NCI-H2196 (cell line): ENCODE data around the gene SLC8A1.

Experiments
- DNase-seq: peaks from one replicate; lab custom pipeline; 2025; ENCODE audit not compliant: unreplicated experiment; lab: John Stamatoyannopoulos, UW

SLC8A1 gene

DNA sequence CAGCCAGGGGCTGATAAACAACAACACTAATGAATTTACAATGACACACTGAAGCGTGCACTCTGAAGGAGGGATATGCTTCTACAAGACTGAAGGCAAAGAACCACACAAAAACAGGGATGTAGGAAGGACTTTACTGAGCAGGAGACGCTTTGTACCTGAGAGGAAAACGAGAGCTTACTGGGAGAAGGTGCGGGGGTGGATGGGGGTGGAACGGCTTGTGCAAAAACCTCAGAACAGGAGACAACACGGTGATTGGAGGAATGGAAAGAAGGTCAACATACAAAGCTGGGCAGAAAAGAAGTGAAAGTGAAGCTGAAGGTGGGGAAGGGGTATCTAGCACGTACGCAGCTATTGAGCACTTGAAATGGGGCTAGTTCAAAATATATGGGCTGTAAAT is 93.1 kb downstream of the SLC8A1 start:
- DNase-seq: peak; percentile 14

DNA sequence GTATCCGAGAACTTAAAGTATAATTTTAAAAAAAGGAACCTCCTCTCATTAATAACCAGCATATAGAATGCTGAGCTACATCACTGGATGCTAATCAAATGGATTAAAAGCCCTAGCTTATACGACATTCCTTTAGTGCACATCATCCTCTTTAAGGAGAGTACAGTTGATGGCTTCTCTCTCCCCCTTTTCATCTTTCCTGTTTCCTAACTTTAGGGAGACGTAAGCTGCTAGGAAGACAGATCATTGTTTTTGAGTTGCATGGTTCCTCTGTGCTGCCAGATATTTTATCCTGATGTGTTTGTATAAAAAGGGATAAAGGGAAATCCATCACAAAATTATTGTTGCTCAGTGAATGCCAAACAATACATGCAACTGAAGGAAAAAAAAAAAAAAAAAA is 94.2 kb downstream of the SLC8A1 start:
- no peak for DNase-seq

DNA sequence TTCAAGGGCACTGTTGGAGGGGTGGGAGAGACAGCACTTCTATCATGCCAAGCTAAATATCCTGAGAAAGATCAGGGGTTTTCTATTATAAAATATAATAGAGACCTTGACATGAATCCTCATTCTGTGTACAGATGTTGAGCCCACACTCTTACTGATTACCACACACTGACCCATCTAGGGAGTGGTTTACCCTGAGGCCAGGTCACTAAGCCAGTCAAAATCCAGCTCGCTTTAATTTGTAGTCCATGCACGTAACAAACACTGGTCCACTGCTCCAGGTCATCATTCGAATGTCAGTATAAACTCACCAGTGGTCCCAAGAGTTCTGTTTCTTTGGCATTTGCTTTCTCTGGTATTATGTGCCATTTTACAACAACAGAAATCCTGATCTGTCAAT is 96.4 kb downstream of the SLC8A1 start:
- no peak for DNase-seq

DNA sequence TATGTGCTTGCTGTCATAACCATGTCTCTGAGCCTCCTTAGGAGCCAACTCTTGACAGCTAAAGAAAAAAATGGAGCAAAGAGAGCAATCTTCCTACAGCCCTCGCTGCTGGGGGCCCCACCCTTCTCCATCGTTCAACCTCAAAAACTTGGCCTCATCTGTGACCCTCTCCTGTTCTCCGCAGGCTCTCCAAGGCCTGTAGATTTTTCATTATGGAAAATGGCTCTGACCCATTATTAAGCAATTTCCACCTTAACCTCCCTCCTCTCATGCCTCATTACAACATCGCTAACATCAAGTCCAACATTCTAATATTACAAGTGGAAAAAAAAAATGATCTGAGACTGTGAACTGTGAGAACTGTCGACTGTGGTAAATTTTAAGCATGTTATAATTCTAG is 98.7 kb downstream of the SLC8A1 start:
- DNase-seq: no peak

DNA sequence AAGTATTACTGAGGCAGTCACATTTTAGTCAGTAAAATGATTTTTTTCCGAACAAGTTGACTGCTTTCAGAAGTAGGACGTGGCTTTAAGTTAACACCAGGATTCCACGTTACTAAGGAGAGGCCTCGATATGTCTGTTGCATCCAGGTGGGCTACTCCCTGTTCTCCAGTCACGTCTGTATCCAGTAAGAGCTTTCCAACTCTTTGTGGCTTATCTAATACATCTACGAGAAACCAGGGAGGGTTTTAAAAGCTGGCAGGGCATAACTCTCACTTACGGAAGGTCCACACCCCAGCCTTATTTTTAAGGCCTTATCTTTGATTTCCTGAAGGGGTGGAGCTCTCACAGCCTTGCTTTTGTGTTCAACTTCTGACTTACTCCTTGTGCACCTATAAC is 99.2 kb downstream of the SLC8A1 start:
- DNase-seq: no peak

DNA sequence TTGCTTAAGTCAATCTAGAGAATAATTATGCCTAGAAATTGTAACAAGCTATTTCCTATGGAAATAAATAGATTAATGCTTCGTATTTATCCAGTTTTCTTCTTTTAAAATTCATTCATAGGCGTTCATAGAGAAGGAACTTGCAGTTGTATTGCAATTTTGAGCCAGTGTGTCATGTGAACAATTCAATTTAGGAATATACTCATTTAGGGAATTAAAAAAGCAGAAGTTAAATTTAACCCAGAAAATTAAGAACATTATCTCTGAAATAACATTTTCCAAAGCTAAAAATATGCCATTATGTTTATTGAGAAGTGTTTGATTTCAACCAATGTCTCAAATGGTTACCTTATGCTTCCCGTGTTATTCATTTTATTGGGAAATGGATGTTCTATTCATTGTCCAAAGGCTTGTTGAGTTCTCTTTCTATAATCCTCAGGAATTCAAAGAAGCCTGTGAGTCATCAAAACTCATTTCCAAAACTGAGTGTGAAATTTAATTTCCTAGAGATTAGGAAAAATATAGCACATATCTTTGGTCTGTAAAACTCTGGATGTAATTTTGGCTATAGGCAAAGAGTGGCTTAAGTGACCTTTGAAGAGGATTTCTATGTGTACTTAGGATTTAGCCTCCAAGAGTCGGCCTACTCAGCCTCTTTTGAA is 99.7 kb downstream of the SLC8A1 start:
- DNase-seq: no peak

DNA sequence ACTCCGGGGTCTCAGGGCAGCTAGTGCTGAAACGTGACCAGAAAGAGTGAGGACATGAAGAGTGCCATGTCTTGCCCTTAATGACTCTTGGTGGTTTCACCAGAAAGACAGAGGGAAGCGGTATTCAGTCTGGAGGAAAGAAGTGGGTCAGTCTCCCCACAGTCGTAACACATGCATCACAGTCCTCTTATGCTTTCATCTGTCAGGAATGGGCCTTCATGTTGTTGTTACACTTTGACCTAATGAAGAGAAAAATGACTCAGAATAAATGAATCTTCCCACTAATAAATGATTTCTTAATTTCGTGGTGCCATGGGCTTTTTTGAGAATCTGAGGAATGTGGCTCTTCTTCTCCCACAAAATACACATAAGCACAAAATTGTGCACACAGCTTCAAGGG is 103.2 kb downstream of the SLC8A1 start:
- DNase-seq: no peak

DNA sequence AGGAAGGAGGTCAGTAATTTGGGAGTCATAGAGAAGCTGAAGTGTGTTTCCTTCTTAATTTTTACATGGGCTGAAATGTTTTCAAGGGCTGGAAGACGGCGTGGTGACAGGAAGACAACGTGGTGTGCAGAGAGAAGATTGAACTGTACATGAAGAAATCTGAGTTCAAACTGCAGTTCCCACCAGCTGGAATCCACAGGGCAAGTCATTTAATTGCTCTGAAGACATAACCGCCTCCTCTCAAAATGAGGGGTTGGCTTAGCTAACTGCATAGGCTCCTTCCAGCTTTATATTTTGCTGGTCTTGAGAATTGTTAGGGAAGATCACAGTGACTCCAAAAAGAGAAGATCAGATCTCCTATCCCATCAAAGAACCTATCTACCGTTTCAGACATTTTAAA is 103.9 kb downstream of the SLC8A1 start:
- DNase-seq: no peak

DNA sequence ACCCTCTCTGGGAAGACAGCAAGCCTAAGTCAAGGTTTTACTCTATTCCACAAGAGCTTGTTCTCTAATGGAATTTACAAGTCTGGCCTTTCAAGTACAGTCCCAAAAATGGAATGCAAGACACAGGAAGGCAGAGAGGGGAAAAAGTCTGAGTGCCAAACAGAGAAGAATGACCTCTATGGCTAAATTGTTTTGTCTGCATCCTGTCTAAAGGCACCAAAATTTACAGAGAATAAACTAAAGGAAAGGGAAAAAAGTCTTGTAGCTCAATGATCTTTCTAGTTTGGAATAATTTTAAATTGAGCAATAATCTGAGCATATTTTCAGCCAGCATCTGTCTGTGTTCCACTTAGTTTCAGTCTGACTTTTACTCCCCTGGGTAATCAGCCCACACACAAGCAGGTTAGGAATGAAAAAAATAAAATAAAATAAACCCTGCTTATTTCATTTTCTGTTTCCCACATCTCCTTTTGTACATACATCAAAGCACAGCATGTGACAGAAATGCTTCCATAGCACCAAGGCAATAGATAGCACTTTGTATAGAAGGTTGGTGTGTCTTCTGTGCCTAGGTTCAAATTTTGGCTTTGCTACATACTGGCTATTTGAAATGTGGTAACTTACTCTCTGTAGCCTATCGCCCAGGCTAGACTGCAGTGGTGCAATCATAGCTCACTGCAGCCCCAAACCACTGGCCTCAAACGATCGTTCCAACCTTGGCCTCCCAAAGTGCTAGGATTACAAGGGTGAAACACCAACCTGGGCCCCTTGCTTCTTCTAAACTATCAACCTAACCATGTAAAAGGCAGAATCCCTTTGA is 105.1 kb downstream of the SLC8A1 start:
- no peak for DNase-seq

DNA sequence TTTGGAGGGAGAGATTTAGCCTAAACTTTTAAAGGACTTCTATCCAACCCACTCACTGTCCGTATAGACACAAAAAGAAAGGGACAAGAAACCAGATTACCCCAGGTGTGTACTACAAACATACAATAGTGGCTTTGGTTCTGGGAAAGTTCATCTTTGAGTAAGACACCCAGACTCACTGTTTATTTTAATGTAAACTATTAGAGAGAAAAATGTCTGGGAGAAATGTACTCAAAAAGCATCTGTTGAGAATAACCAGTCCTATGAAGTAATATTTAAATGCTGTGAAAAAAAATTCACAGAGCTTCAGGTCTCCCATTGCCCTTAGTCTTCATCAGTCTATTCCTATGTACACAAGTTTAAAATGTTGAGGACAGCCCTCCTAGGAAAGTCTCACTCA is 107.5 kb downstream of the SLC8A1 start:
- no peak for DNase-seq

DNA sequence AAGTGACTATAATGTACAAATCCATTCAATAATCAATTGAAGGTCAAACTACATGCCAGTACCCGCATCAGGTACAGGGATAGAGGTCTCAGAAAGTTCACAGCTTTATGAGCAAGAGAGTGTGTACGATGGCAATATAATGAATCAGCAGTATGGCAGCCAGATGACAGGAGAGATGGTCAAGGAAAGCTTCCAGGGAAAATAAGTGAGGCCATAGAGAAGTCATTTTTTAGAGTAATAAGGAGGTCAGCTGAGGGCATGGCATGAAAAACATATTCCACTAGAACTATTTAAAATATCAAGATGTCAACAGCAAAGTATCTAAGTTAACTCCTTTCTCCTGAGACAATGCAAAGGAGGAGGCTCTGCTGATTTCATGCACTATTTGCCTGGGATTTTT is 108.0 kb downstream of the SLC8A1 start:
- DNase-seq: no peak

DNA sequence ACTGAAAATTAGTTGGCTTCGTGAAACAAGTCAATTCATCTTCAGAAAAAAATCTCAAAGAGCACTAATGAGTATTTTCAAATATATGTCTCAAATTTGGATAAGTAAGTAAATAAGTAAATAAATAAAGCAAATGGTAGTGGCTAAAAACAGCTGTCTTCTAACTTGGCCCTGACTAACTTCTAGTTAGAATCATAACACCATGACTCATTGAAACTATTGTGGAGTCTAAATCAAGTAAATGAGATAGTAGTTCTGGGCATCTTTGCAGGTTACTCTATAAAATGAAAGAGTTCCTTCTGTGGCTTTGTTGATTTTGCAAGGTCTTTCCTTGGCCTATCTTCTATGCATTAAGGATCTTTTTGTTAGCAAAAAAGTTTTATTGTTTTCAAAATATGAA is 110.7 kb downstream of the SLC8A1 start:
- no peak for DNase-seq

DNA sequence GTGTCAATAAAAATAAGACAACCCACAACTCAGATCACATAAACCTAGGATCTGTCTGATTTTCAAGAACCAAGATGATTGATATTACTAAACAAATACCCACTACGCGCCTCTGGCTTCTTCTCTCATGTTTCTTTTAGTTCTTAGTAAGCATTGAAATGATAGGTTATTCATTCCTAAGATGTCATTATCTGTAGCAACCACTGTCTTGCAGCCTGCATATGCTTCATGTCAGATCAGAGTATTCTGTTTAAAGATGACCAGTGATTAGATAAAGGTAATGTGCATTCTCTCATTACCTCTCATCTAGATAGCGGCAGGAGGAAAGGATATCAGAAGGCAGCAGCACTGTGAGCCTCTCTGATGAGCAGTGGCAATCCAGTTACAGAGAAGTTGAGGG is 112.9 kb downstream of the SLC8A1 start:
- DNase-seq: no peak

DNA sequence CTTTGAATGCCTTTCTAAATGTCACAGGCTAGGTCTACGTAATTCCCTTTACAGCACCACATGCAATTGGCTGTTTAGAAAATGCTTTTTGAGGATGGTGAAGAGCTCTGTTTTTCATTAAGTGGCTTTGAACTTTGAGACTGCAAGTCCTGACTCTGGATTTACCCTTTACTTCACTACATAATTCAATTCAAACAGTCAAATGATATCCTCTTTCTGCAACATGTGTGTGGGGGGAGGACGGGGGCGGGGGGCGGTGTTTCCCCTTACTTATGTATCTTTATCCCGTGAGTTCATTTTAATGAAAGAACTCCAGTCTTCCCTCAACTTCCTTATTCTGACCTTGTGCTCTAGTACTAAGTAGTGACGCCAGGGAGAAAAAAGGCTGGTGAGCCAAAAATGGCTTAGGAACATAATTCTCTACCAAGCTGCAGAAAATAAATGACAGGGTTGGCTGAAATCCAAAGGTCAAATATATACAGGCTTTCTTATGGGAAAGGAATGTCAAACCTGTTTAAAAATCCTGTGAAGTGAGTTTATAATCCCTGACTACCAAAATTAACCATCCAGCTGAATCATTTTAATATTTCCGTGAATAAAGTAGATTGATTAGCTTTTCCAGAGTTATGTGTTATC is 119.6 kb downstream of the SLC8A1 start:
- peak; percentile 15 for DNase-seq

DNA sequence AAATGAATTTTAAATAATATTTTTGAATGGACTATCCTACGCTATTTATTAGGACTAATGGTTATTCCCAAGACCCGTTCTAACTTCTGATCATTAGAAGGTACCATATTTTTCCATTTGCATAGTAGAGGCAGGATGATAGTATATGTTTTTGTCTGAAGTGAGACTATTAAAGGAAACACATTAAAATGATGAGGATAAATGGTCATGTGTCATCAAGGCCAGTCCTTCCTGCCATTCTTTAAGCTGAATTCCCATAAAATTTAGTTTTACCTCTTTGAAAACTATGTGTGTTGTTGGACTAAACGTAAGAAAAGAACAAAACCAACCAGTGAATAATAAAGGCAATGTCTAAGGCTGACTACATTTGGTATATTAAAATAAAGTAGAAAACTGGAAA is 121.8 kb downstream of the SLC8A1 start:
- no peak for DNase-seq

DNA sequence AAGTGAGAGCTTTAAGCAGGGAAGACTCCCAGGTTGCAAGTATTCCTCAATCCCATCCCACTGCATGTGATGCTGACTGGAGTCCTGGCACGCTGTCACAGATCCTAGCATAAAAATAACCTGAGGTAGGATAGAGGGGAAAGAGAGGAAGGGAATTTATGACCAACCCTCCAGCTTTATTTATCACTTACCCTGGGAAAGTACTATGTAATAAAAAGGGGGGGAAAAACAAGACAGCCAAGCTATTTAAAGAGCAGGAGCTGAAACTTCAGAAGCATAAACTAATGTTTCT is 122.2 kb downstream of the SLC8A1 start:
- DNase-seq: no peak

DNA sequence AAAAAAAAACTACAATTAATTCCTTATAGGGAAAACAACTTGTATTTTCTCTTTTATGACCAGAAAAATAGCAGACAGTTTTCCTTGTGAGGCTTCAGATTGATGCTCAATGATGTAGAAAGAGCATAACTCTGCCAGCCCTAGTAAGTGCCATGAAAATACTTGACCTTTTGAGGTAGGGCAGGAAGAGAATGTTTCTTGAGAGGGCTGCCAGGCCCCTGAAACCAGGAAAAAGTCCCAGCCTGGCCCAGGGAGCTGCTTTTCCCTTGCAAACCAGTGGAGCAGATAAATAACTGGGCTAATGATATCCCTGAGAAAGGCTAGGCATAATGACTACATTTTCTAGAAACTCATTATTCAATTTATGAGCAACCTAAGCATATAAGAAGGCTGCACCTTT is 126.8 kb downstream of the SLC8A1 start:
- DNase-seq: no peak

DNA sequence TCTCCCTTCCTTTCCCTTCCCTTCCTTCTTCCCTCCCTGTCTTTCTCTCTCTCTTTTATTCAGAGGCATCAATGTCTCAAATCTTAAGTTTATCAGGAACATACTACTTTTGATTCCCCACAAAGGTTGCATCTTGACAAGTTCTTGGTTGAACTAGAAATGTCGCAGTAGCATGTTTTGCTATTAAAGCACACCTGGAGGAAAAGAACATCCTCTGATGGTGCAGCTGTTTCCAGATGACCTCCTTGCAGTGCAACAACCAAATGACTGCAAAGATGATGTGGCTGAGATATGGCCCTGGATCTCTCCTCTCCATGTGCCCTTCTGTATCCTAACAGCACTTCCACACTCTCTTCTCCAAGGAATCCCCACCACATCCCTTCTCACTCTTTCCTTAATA is 127.2 kb downstream of the SLC8A1 start:
- no peak for DNase-seq

DNA sequence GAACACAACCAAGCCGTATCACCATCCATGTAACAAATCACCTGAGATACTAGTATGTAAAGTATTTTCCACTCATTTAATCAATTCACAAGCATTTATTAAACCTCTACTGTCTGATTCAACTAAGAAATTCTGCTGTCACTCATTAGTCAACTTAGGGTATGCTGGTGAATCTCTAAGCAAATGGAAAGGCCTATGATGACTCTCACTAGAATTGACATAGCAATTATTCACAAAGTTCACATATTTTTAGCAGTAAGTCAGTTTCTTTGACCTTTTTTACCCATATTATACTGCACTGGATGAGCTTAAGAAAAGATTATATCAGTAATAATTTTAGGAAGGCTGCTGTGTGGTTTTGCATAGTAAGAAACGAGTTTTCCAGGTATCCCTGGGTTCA is 130.1 kb downstream of the SLC8A1 start:
- DNase-seq: no peak

DNA sequence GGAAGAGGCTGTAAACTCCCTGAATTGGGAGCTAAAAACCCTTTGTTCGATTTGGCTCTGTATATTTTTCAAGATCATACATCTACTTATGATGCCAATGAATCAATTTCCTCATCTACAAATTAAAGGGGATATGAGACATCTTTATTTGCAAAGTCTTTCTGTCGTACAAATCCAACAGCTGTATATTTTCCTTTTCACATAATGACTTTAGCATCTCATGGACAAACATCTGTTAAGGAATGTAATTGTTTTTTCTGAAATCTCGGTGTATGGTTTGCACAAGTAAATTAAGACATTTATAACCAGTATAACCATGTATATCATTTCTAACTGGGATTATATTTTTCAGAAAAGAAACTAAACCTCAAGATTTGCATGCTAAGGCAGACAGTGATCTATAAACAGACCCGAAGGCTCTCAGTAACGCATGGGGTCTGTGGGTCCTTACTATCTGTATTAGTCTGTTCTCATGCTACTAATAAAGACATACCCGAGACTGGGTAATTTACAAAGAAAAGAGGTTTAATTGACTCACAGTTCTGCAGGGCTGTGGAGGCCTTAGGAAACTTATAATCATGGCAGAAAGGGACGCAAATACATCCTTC is 130.8 kb downstream of the SLC8A1 start:
- no peak for DNase-seq

DNA sequence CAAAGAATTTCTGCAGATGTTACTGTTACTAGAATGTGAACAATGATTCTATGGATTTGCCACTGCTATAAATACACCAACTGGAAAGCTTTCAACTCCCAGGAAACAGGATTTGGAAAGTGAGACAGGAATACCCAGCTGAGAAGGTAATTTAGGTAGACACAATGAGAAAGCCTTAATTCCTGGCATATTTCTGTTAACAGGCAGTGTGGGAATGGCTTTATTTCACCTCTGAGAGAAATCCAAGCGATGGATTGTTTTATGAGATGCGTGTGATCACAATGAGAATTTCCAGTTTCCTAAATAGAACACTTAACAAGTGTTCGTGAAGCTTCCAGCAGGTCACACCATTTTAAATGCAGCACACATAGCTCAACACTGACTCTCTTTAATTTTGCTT is 133.0 kb downstream of the SLC8A1 start:
- no peak for DNase-seq

DNA sequence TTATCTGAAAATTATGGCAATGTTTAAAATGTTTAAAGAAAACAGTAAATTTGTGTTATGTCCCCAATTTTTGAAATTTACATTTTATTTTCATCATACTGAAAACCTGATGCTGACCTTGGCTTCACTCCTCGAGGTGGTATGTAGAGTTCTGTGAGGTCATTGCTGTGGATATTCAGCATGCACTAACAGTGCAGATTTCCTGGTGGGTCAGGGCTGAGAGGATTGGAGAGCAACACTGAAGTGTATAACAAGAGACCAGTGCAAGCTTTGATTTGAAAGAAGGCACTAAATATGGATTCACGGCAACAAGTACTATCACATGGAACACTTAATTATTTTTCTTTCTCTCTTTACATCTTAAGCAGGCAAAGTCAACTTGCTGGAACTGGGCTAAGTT is 134.1 kb downstream of the SLC8A1 start:
- DNase-seq: no peak
